H9 (cell line): Measurements from ENCODE around the gene DPP10. TPM values are rescaled to one million over a fixed set of nuclear protein-coding genes. Genes with fewer than 3 reads are reported as not detected.

Experiments
- DNase-seq: peaks from one replicate; pipeline ENCODE4 v3.0.0-alpha.2; 2017
- H2AFZ ChIP-seq: one replicate; pipeline ENCODE4 v1.6.1; 2013; ENCODE audit warnings: mild to moderate bottlenecking, low read length, control low read depth, moderate library complexity
- H2AK5ac ChIP-seq: 2 replicates; pipeline ENCODE4 v1.6.1; 2013; ENCODE audit warnings: low read length, control low read depth, mixed read lengths; ENCODE audit not compliant: insufficient read length
- H2BK120ac ChIP-seq: one replicate; pipeline ENCODE4 v1.6.1; 2013; ENCODE audit warnings: low read depth, mild to moderate bottlenecking, low read length, control low read depth, inconsistent platforms; ENCODE audit not compliant: poor library complexity, severe bottlenecking
- H2BK12ac ChIP-seq: 2 replicates; pipeline ENCODE4 v1.6.1; 2013; ENCODE audit warnings: low read length, control low read depth, mixed read lengths, low read depth; ENCODE audit not compliant: insufficient read length
- H2BK15ac ChIP-seq: 2 replicates; pipeline ENCODE4 v1.6.1; 2013; ENCODE audit warnings: low read depth, low read length, control low read depth
- H2BK20ac ChIP-seq: one replicate; pipeline ENCODE4 v1.6.1; 2013; ENCODE audit warnings: low read depth, mild to moderate bottlenecking, low read length, control low read depth, inconsistent platforms; ENCODE audit not compliant: poor library complexity, severe bottlenecking
- H2BK5ac ChIP-seq: 2 replicates; pipeline ENCODE4 v1.6.1; 2013; ENCODE audit warnings: low read length, control low read depth, mixed read lengths; ENCODE audit not compliant: insufficient read length
- H3K14ac ChIP-seq: 2 replicates; pipeline ENCODE4 v1.6.1; 2013; ENCODE audit warnings: low read length, control low read depth; ENCODE audit not compliant: insufficient read depth
- H3K18ac ChIP-seq: 2 replicates; pipeline ENCODE4 v1.6.1; 2013; ENCODE audit warnings: low read depth, mild to moderate bottlenecking, mixed read lengths, low read length, control low read depth; ENCODE audit not compliant: insufficient read length
- H3K23ac ChIP-seq: 2 replicates; pipeline ENCODE4 v1.6.1; 2013; ENCODE audit warnings: low read length, control low read depth, mixed read lengths, low read depth; ENCODE audit not compliant: insufficient read length
- H3K23me2 ChIP-seq: 2 replicates; pipeline ENCODE4 v1.6.1; 2013; ENCODE audit warnings: low read depth, mild to moderate bottlenecking, mixed read lengths, low read length, control low read depth; ENCODE audit not compliant: insufficient read length, poor library complexity, severe bottlenecking
- H3K27ac ChIP-seq: 2 replicates; pipeline ENCODE4 v1.5.1; 2013; ENCODE audit warnings: low read length, control low read depth, mixed read lengths, low read depth; ENCODE audit not compliant: insufficient read length
- H3K27me3 ChIP-seq: 2 replicates; pipeline ENCODE4 v1.6.1; 2013; ENCODE audit warnings: low read length, control low read depth, inconsistent platforms; ENCODE audit not compliant: insufficient read depth
- H3K4ac ChIP-seq: 2 replicates; pipeline ENCODE4 v1.6.1; 2013; ENCODE audit warnings: low read depth, mild to moderate bottlenecking, control low read depth, inconsistent platforms, low read length, moderate library complexity
- H3K4me1 ChIP-seq: 2 replicates; pipeline ENCODE4 v1.6.1; 2013; ENCODE audit warnings: low read length, control low read depth, inconsistent platforms; ENCODE audit not compliant: insufficient read depth
- H3K4me2 ChIP-seq: 2 replicates; pipeline ENCODE4 v1.6.1; 2013; ENCODE audit warnings: low read length, control low read depth, mixed read lengths; ENCODE audit not compliant: insufficient read length, insufficient read depth
- H3K56ac ChIP-seq: 2 replicates; pipeline ENCODE4 v1.6.1; 2013; ENCODE audit warnings: low read depth, mild to moderate bottlenecking, mixed read lengths, low read length, control low read depth; ENCODE audit not compliant: insufficient read length
- H3K79me1 ChIP-seq: 2 replicates; pipeline ENCODE4 v1.6.1; 2013; ENCODE audit warnings: low read depth, mild to moderate bottlenecking, moderate library complexity, low read length, control low read depth, inconsistent platforms; ENCODE audit not compliant: insufficient read depth, poor library complexity, severe bottlenecking
- H3K79me2 ChIP-seq: 2 replicates; pipeline ENCODE4 v1.6.1; 2013; ENCODE audit warnings: low read length, control low read depth, inconsistent platforms; ENCODE audit not compliant: insufficient read depth
- H3K9ac ChIP-seq: 2 replicates; pipeline ENCODE4 v1.6.1; 2013; ENCODE audit warnings: low read length, control low read depth, mixed read lengths; ENCODE audit not compliant: insufficient read length; ENCODE audit errors: extremely low read depth
- H3K9me3 ChIP-seq: one replicate; pipeline ENCODE4 v1.6.1; 2013; ENCODE audit warnings: low read depth, low read length, inconsistent platforms; ENCODE audit not compliant: control insufficient read depth
- H3T11ph ChIP-seq: one replicate; pipeline ENCODE4 v1.6.1; 2013; ENCODE audit warnings: mild to moderate bottlenecking, low read length, control low read depth, inconsistent platforms
- H4K20me1 ChIP-seq: one replicate; pipeline ENCODE4 v1.6.1; 2013; ENCODE audit not compliant: control insufficient read depth, insufficient read length, insufficient read depth
- H4K5ac ChIP-seq: 2 replicates; pipeline ENCODE4 v1.6.1; 2013; ENCODE audit warnings: low read depth, mild to moderate bottlenecking, mixed read lengths, low read length, control low read depth; ENCODE audit not compliant: insufficient read length
- H4K8ac ChIP-seq: replicated peaks from 2 replicates; pipeline ENCODE4 v1.6.1; 2013; ENCODE audit warnings: low read length, control low read depth, mixed read lengths, low read depth; ENCODE audit not compliant: insufficient read length
- H4K91ac ChIP-seq: 2 replicates; pipeline ENCODE4 v1.6.1; 2013; ENCODE audit warnings: low read depth, mild to moderate bottlenecking, moderate library complexity, mixed read lengths, low read length, control low read depth; ENCODE audit not compliant: insufficient read length
- H3K27ac Mint-ChIP-seq, 3 experiments: 2 replicates in 2 of 3; 3 replicates in 1 of 3; pipeline ENCODE4 v1.8.0; 2020 to 2021; ENCODE audit warnings: mixed read lengths in 3 of 3, mild to moderate bottlenecking in 1 of 3, moderate library complexity in 1 of 3
- H3K27me3 Mint-ChIP-seq: 2 replicates; pipeline ENCODE4 v1.8.0; 2021; ENCODE audit warnings: low read depth, mild to moderate bottlenecking, moderate library complexity, mixed read lengths
- H3K36me3 Mint-ChIP-seq, 3 experiments: 2 replicates in 2 of 3; 3 replicates in 1 of 3; pipeline ENCODE4 v1.8.0; 2020 to 2021; ENCODE audit warnings: low read depth in 3 of 3, mixed read lengths in 3 of 3; ENCODE audit not compliant: insufficient read depth in 1 of 3
- H3K4me1 Mint-ChIP-seq, 2 experiments: 2 replicates each; pipeline ENCODE4 v1.8.0; 2020; ENCODE audit warnings: mixed read lengths in 2 of 2
- H3K4me3 Mint-ChIP-seq, 2 experiments: 2 replicates in 1 of 2; 3 replicates in 1 of 2; pipeline ENCODE4 v1.8.0; 2020 to 2021; ENCODE audit warnings: mild to moderate bottlenecking in 2 of 2, mixed read lengths in 2 of 2, moderate library complexity in 1 of 2
- H3K9me3 Mint-ChIP-seq, 2 experiments: 2 replicates in 1 of 2; 3 replicates in 1 of 2; pipeline ENCODE4 v1.8.0; 2020; ENCODE audit warnings: mild to moderate bottlenecking in 2 of 2, mixed read lengths in 2 of 2, moderate library complexity in 1 of 2
- WGBS: extraction: QIAGEN DNeasy Blood & Tissue Kit; methylation state at CpG from one replicate; pipeline ENCODE4 v1.1.7; 2013; ENCODE audit warnings: missing lambda C conversion rate, low lambda C conversion rate, mixed read lengths; ENCODE audit not compliant: insufficient read length; ENCODE audit errors: extremely low coverage; 5-methylcytosine and 5-hydroxymethylcytosine counted together
- total RNA-seq: library from RNA; stranded (reverse); gene quantifications from 2 replicates; pipeline ENCODE4 v1.2.1, GENCODE V29; 2021
- TF ChIP-seq, protein P1 (sequence below): fragments of 200-600 bp; sonication (generic); conservative IDR thresholded peaks from 3 replicates; pipeline ENCODE4 v1.8.0; 2021; ENCODE audit warnings: antibody characterized with exemption, mild to moderate bottlenecking

DPP10 gene
- total RNA-seq, 1 experiment from 2014 or later = 11.3 TPM

DNA sequence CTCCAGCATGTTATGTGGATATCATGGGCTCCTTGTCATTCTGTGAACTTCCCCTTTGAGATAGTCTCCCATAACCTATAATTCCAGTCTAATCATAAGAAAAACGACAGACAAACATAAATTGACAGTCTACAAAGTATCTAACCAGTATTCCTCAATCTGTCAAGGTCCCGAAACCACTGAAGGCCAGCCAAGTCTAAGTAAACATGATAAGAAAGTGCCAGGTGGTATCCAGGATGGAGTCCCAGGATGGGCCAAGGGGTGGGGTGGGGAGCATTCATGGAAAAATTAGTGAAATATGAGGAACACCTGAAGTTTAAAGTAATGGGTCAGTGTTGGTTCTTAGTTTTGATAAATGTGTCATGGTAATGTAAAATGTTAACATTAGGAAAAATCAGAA is 355.5 kb downstream of the DPP10 start:
- no peak overlapping the region for H3K18ac ChIP-seq
- no peak overlapping the region for H3T11ph ChIP-seq
- H3K23ac ChIP-seq = no peak overlapping the region
- Mint-ChIP-seq H3K4me1 (no peaks in the 10 kb centered on the region), H3K27ac (no peak overlapping the region), H3K36me3 (no peaks in the 10 kb centered on the region; a peak in 1 of 7 replicates), H3K4me3 (no peak overlapping the region), H3K9me3 (peaks cover 0 to under 1% of the 10 kb centered on the region in 2 experiments; a peak in 1 of 5 replicates), H3K27me3 (no peaks in the 10 kb centered on the region)
- no peak overlapping the region for H3K14ac ChIP-seq
- no peaks in the 10 kb centered on the region for H3K27me3 ChIP-seq
- no peak overlapping the region for H3K27ac ChIP-seq
- TF ChIP-seq, protein P1, sequence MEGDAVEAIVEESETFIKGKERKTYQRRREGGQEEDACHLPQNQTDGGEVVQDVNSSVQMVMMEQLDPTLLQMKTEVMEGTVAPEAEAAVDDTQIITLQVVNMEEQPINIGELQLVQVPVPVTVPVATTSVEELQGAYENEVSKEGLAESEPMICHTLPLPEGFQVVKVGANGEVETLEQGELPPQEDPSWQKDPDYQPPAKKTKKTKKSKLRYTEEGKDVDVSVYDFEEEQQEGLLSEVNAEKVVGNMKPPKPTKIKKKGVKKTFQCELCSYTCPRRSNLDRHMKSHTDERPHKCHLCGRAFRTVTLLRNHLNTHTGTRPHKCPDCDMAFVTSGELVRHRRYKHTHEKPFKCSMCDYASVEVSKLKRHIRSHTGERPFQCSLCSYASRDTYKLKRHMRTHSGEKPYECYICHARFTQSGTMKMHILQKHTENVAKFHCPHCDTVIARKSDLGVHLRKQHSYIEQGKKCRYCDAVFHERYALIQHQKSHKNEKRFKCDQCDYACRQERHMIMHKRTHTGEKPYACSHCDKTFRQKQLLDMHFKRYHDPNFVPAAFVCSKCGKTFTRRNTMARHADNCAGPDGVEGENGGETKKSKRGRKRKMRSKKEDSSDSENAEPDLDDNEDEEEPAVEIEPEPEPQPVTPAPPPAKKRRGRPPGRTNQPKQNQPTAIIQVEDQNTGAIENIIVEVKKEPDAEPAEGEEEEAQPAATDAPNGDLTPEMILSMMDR = no peak
- no peak overlapping the region for H2BK120ac ChIP-seq
- no CpG with 5 or more reads among the region's 2 CpGs for WGBS
- no peak overlapping the region for H3K4me2 ChIP-seq
- no peaks in the 10 kb centered on the region for H3K79me2 ChIP-seq
- H4K8ac ChIP-seq = no peak overlapping the region
- no peak overlapping the region for H2BK12ac ChIP-seq
- H3K9me3 ChIP-seq = no peaks in the 10 kb centered on the region
- no peak overlapping the region for H3K56ac ChIP-seq
- no peak overlapping the region for H3K4ac ChIP-seq
- no peak overlapping the region for H4K5ac ChIP-seq
- no peak overlapping the region for H2AFZ ChIP-seq
- H3K79me1 ChIP-seq = no peaks in the 10 kb centered on the region
- no peaks in the 10 kb centered on the region for H3K4me1 ChIP-seq
- H2BK15ac ChIP-seq = no peak overlapping the region
- H2BK5ac ChIP-seq = no peak overlapping the region
- no peak for DNase-seq
- no peaks in the 10 kb centered on the region for H4K20me1 ChIP-seq
- H3K9ac ChIP-seq = no peak overlapping the region
- H2BK20ac ChIP-seq = no peak overlapping the region
- H4K91ac ChIP-seq = no peak overlapping the region
- H2AK5ac ChIP-seq = no peak overlapping the region
- no peaks in the 10 kb centered on the region for H3K23me2 ChIP-seq
